Stimulated activated naive CD4-positive, alpha-beta T cell (primary cell): ENCODE measurements around the gene TMEM259.

Source experiments
- DNase-seq, 6 experiments: peaks; one replicate each; lab custom pipeline; 2025; lab: John Stamatoyannopoulos, UW

TMEM259 gene

GRCh38 chr19:960601-960938 lies 60.4 kb downstream of the TMEM259 start:
- no peak for DNase-seq

GRCh38 chr19:960020-960419 lies 60.9 kb downstream of the TMEM259 start:
- no peak for DNase-seq
